Hippocampal formation (tissue), 2 donors: ENCODE measurements around the gene SERPINA4.
A peak's percentile ranks its signal among the peaks of the same experiment; 100 is the strongest.
"Not testable (repeated sequence)": the region's sequence is repeated elsewhere in the genome, so short reads cannot be mapped to it uniquely, and the experiment has no call there.

Experiments used
- DNase-seq, 2 donors: peaks; one replicate each; lab custom pipeline; 2025; lab: John Stamatoyannopoulos, UW

The SERPINA4 gene

DNA sequence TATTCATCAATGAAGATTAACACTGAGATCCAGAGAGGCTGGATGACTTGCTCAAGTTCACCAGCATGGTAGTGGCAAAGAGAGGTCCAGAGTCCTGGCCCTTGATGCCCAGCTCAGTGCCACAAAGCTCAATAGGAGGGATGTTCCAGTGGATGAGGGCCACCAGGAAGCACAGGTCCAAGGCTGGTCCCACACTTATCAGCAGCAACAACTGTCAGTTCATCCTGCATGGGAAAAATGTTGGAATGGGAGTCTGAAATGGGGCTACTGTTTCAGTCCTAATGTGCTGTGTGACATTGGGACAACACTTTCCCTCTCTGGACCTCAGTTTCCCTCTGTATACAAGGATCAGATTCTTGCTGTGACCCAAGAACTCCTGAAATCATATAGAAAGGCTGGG lies 31.2 kb downstream of the SERPINA4 start:
- DNase-seq = no peak

GRCh38 chr14:94593376-94593748 lies 32.1 kb downstream of the SERPINA4 start:
- DNase-seq = no peak

DNA sequence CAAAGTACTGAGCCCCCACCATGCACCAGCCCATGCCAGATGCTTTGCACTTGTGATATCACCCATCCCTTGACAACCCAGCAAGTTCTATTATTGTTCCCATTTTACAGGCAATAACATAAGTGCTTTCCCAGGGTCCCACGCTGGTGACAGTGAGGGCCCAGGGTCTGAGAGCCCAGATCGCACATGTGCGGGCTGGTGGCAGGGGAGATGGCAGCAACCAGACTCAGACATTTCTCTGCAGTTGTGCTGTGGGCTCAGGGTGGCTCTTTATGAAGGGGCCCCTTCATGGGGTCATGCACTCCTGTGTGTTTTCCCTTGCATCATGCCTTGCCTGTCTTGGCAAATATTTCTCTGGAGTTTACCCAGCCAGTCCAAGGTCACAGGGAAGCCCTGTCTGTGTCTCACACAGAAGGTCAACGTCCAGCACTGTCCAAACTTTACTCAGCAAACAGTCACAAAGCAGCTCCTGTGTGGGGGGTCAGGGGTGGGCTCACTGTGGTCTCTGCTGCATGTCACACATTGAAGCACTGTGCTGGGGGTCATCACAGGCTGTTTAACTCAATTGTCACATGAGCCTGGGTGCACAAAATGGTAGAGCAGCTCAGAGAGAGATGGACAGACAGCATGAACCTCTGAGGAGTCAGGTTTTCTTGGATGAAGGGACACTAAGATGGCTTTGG lies 32.6 kb downstream of the SERPINA4 start:
- DNase-seq = no peak

DNA sequence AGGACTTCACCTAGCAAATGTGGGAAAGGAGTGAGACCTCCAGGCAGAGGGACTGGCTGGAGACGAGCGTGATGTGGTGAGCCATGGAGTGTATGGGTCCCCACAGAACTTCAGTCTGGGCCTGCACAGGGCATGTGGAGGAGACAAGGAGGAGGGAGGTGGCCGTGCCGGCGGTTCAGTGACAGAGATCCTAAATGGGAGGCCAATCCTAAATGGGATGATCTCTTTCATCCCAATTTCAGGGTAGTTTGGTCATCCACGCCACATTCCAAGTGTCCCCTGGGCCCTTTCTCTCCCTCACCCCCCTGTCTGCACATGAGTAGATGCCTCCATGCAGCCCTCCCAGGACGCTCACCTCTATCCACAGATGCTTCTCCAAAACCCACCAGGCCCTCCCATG lies 33.2 kb downstream of the SERPINA4 start:
- no peak for DNase-seq

DNA sequence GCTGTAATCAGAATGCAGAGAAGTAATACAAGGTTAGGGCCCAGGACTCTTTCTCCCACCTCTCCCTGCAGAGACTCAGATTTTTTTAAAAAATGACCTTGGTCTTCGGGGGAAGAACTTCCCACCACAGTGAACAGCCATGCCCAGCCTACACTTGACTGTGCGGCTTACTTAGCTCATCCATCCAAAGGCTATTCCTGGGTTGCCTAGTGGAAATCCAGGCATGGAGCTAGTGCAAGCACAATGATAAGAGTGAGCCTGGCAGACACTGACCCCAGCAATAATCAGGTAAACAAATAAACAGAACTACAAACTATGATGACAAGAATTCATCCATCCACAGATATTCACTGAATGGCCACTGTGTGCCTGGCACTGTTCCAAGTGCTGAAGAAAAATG lies 34.7 kb downstream of the SERPINA4 start:
- no peak for DNase-seq

- no peak for DNase-seq
Measured at GRCh38 chr14:94596361-94596760, 35.1 kb downstream of the SERPINA4 start.

DNA sequence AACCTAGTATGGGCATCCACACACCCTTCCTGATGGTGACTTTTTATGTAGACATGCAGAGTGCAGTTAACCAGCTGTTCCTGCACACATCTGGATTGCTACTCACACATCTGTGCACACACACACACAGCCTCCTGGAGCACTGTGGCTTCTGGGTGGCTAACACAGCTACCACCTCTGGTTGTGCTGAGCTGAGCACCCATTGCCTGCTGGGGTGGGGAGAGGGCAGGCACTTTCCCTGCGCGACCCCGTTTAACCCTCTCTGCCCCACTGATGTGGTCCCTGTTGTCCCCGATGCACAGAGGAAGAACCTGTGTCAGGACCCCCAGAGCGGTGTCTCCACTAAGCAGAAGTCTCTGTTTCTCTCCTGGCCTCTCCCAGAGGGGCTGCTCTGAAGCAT lies 36.5 kb downstream of the SERPINA4 start:
- DNase-seq = no peak

DNA sequence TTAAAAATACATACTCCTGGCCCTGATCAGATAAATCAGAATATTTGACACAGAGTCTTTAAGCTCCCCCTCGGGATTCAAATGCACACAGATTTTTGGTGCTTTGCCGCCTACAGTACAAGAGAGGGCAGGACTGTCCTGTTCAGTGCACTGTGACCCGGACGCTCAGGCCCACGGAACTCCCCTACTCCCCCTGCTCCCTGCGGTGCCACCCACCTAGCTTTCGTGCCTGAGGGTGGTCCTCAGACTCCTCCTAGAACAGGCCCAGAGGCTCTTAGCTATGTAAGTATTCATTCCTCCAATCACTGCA lies 37.2 kb downstream of the SERPINA4 start:
- DNase-seq = no peak

GRCh38 chr14:94598816-94599655 lies 37.8 kb downstream of the SERPINA4 start:
- DNase-seq = peak; percentile 53 to 81

DNA sequence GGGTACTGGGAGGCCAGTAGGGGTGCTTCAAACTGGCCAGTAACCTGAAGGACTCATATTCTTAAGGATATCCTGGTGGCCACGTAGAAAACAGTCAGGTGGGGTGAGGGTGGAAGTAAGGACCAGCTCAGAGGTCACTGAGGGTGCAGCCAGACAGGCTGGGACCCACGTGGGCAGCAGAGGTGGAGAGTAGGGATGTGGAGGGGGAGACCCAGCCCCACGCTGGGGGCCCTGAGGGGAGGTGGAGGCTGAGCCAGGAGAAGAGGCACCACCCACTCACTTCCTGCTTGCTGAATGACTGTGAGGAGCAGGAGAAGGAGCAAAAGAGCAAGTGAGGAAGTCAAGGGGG lies 38.4 kb downstream of the SERPINA4 start:
- DNase-seq = no peak

DNA sequence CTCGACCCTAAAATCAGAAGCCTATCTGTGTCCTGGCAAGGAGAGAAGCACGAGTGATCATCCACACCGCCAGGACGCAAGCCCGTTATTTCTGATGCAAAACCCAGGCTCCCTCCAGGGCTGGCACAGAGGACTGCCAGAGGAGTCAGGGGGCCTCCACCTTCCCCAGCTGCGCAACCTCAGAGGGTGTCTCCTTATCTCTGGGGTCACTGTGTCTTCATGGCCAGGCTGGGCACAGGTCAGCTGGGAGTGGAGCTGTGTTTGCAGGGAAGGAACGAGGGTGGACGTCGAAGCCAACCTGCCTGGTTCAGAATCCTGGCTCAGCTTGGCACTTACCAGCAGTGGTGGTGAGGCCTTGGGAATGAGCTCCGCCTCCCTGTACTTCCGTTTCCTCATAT lies 38.9 kb downstream of the SERPINA4 start:
- DNase-seq = no peak

- peak; percentile 7 to 26 for DNase-seq
Measured at GRCh38 chr14:94601884-94602391, 40.7 kb downstream of the SERPINA4 start.

DNA sequence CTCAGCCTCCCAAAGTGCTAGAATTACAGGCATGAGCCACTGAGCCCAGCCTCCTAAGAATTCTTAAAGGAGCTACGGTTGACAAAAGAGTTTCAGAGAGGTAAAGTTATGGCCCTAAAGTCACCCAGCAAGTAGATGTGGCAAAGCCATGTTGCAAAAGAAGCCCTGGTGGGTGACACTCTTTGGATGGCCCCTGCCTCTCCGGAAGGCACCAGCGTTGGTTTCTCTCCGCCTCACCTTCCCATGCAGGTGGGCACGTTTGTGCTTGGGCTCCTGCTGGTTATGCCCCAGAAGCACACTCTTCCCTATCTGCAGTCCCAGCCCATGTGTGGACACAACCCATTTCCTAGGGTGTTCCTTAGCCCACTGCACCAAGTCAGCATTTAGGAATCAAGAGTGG lies 41.5 kb downstream of the SERPINA4 start:
- no peak for DNase-seq

- DNase-seq = no peak
Measured at GRCh38 chr14:94605361-94605760, 44.1 kb downstream of the SERPINA4 start.

DNA sequence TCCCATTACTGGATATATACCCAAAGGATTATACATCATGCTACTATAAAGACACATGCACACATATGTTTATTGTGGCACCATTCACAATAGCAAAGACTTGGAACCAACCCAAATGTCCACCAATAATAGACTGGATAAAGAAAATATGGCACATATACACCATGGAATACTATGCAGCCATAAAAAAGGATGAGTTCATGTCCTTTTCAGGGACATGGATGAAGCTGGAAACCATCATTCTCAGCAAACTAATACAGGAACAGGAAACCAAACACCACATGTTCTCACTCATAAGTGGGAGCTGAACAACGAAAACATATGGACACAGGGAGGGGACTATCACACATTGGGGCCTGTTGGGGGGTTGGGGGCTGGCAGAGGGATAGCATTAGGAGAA lies 47.7 kb downstream of the SERPINA4 start:
- DNase-seq = not testable (repeated sequence)

DNA sequence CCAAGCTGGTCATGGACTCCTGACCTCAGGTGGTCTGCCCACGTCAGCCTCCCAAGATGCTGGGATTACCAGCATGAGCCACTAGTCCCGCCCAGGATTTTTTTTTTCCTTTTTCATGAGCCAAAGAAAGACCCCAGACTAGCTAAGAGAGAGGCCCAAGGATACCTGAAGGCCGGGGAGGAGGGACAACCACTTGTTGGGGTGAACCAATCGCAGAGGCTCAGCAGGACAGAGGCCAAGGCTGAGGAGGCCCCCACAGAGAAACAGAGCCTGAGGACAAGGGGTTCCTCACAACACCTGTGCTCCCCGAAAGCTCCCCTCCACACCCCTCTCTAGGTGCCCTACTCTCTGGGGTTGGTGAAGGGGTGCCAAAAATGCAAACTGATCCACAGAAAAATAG lies 49.9 kb downstream of the SERPINA4 start:
- DNase-seq = no peak

DNA sequence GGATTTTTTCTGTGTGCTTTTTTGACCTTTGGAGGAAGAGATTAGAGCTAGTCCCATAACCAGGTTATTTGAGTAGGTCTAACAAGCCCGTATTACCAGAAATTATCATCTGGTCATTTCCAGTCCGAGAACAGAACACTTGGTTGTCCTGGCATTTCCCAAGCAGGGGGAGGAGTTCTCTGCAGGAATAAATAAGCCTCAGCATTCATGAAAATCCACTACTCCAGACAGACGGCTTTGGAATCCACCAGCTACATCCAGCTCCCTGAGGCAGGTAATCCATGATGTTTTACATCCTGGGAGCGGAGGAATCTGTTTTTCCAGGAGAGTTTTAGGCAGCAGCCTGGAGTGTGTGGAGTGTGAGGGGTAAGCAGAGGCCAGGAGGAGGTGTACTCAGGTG lies 50.9 kb downstream of the SERPINA4 start, which contains the start of gene SERPINA3:
Gene SERPINA3, plus strand, starts transcription at position 218 of the 400 bp plus-strand sequence. CDS start 2,051 bp downstream, outside the sequence.
- DNase-seq = peak in 1 of 2 donors; percentile 2

GRCh38 chr14:94612580-94613554 lies 51.6 kb downstream of the SERPINA4 start:
- DNase-seq = no peak

DNA sequence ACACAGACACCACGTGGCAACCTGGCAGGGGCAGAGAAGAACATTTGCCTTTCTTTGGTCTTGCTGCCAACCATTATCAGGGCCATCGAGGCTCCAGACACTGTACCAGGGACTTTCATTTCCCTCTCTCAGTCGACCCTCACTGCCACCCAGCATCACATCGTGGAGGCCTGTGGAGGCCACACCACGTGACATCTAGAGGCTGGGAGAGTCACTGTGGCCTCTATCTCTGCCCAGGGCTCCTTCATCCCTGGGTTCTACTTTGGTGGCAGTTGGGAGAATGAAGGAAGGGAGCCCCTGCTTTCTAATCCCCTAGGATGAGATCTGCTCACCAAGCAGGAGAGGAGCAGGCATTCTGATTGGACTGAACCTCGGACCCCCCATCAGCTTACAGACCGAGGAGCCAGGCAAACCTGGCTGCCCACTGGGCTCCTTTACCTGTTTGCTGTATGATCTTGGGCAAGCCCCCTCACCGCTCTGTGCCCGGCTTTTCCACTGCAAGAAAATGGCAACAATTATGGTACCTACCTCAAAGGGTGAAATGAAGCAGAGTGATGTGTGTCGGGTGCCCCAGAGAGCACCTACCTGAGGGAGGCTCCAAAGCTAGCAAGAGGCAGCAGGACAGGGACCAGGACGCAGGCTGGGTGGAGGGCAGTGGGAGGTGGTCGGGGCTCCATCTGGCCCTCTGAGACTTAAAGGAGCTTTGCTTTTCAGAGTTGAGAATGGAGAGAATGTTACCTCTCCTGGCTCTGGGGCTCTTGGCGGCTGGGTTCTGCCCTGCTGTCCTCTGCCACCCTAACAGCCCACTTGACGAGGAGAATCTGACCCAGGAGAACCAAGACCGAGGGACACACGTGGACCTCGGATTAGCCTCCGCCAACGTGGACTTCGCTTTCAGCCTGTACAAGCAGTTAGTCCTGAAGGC lies 52.7 kb downstream of the SERPINA4 start:
- DNase-seq = no peak

DNA sequence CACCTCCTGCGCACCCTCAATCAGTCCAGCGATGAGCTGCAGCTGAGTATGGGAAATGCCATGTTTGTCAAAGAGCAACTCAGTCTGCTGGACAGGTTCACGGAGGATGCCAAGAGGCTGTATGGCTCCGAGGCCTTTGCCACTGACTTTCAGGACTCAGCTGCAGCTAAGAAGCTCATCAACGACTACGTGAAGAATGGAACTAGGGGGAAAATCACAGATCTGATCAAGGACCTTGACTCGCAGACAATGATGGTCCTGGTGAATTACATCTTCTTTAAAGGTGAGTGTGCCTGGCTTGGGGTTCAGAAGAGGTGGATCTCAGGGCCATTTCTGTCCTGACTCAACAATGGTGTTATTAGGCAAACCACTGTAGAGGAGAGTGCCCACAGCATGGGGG lies 53.6 kb downstream of the SERPINA4 start:
- DNase-seq = no peak

GRCh38 chr14:94615254-94615653 lies 54.0 kb downstream of the SERPINA4 start:
- DNase-seq = no peak
